ENCODE measurements around the gene C11orf65.
"Not testable (repeated sequence)": the region's sequence is repeated elsewhere in the genome, so short reads cannot be mapped to it uniquely, and the experiment has no call there.

Gene C11orf65

GRCh38 chr11:108468478-108468864 lies 1.1 kb upstream of the C11orf65 start:
- in situ Hi-C loops (cut with HindIII; ENCODE audit: low pct_ligation_motif_present, low sequenced_read_pairs): no loop called here
- Histone ChIP-seq H3K4me3 (ENCODE audit: low read depth, low read length) (no peak overlapping the region), H3K27me3 (replicated peaks) (no peaks in the 10 kb centered on the region), H3K36me3 (replicated peaks) (no peaks in the 10 kb centered on the region), H3K27ac (no peak overlapping the region)
- TF ChIP-seq CTCF (IDR thresholded peaks at IDR 0.05; ENCODE audit: low read depth, low read length, missing control alignments): no peak
- DNase-seq: no peak

- H3K4me3 ChIP-seq (ENCODE audit: low read depth, low read length): peak overlapping the region; percentile 83
- TF ChIP-seq CTCF (IDR thresholded peaks at IDR 0.05; ENCODE audit: low read depth, low read length, missing control alignments): no peak
- peak overlapping the region; percentile 94 for H3K27ac ChIP-seq
- no peaks in the 10 kb centered on the region for H3K27me3 ChIP-seq (replicated peaks)
- DNase-seq: no peak
- H3K36me3 ChIP-seq (replicated peaks): no peaks in the 10 kb centered on the region
- in situ Hi-C loops (cut with HindIII; ENCODE audit: low pct_ligation_motif_present, low sequenced_read_pairs): no loop called here
Measured at GRCh38 chr11:108466405-108466804, 924 bp downstream of the C11orf65 start.

GRCh38 chr11:108453207-108453835 lies 14.0 kb downstream of the C11orf65 start:
- Histone ChIP-seq H3K27ac (no peak overlapping the region), H3K27me3 (replicated peaks) (no peaks in the 10 kb centered on the region), H3K36me3 (replicated peaks) (no peaks in the 10 kb centered on the region), H3K4me3 (ENCODE audit: low read depth, low read length) (no peak overlapping the region)
- in situ Hi-C loops (cut with HindIII; ENCODE audit: low pct_ligation_motif_present, low sequenced_read_pairs): no loop called here
- TF ChIP-seq CTCF (IDR thresholded peaks at IDR 0.05; ENCODE audit: low read depth, low read length, missing control alignments): no peak
- no peak for DNase-seq

GRCh38 chr11:108441445-108441844 lies 25.9 kb downstream of the C11orf65 start:
- in situ Hi-C loops (cut with HindIII; ENCODE audit: low pct_ligation_motif_present, low sequenced_read_pairs): not testable (repeated sequence)

GRCh38 chr11:108436594-108436993 lies 30.7 kb downstream of the C11orf65 start:
- no peaks in the 10 kb centered on the region for H3K27me3 ChIP-seq (replicated peaks)
- no peak for DNase-seq
- TF ChIP-seq CTCF (IDR thresholded peaks at IDR 0.05; ENCODE audit: low read depth, low read length, missing control alignments): no peak
- in situ Hi-C loops (cut with HindIII; ENCODE audit: low pct_ligation_motif_present, low sequenced_read_pairs): no loop called here
- no peak overlapping the region for H3K4me3 ChIP-seq (ENCODE audit: low read depth, low read length)
- H3K27ac ChIP-seq: no peak overlapping the region
- no peaks in the 10 kb centered on the region for H3K36me3 ChIP-seq (replicated peaks)

More at GRCh38 chr11:108441445-108441844, 25.9 kb downstream of the C11orf65 start:
- not testable (repeated sequence) for H3K27ac ChIP-seq; H3K4me3 ChIP-seq (ENCODE audit: low read depth, low read length); H3K27me3 ChIP-seq (replicated peaks); H3K36me3 ChIP-seq (replicated peaks); DNase-seq

- in situ Hi-C loops (cut with HindIII; ENCODE audit: low pct_ligation_motif_present, low sequenced_read_pairs): no loop called here
- no peak for DNase-seq
- Histone ChIP-seq H3K27ac (no peak overlapping the region), H3K36me3 (replicated peaks) (no peaks in the 10 kb centered on the region), H3K27me3 (replicated peaks) (no peaks in the 10 kb centered on the region), H3K4me3 (ENCODE audit: low read depth, low read length) (no peak overlapping the region)
- TF ChIP-seq CTCF (IDR thresholded peaks at IDR 0.05; ENCODE audit: low read depth, low read length, missing control alignments): no peak
Measured at GRCh38 chr11:108435066-108435465, 32.3 kb downstream of the C11orf65 start.
